Choroid plexus epithelial cell (primary cell): ENCODE measurements around the gene MCOLN2.

Source experiments
- DNase-seq: peaks from one replicate; pipeline ENCODE4 v3.0.0-alpha.2; 2010; ENCODE audit warnings: low read depth
- H3K4me3 ChIP-seq: 2 replicates; pipeline ENCODE4 v1.5.1; 2011; ENCODE audit warnings: low read depth, mild to moderate bottlenecking, control low read depth, low read length, moderate library complexity
- CTCF ChIP-seq: conservative IDR thresholded peaks from 2 replicates; pipeline ENCODE4 v1.5.1; 2011; ENCODE audit warnings: low read depth, mild to moderate bottlenecking, control low read depth, inconsistent platforms, low read length, moderate library complexity

MCOLN2 gene

GRCh38 chr1:84944767-84945486, 52.0 kb downstream of the MCOLN2 start:
- TF ChIP-seq CTCF: peak; percentile 67
- H3K4me3 ChIP-seq: peak overlapping the region; percentile 51
- DNase-seq: peak; percentile 97

DNA sequence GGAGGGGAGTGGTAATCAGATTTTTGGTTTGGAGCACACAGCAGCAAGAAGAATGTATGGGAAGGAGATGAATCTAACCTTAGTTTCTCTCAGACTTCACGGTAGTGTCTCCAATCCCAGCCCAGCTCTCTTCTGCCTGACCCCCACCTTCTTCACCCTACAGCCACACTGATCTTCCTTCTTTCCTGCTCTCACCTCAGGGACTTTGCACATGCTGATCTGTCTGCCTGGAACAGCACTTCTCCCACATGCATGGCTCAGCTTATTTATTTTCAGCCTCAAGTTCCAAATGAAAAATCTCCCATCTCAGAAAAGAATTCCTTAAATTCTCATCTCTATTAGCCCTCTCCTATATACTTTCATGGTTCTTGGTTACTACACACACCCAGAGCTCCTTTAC, 55.1 kb downstream of the MCOLN2 start:
- no peak overlapping the region for H3K4me3 ChIP-seq
- no peak for TF ChIP-seq CTCF
- DNase-seq: no peak

DNA sequence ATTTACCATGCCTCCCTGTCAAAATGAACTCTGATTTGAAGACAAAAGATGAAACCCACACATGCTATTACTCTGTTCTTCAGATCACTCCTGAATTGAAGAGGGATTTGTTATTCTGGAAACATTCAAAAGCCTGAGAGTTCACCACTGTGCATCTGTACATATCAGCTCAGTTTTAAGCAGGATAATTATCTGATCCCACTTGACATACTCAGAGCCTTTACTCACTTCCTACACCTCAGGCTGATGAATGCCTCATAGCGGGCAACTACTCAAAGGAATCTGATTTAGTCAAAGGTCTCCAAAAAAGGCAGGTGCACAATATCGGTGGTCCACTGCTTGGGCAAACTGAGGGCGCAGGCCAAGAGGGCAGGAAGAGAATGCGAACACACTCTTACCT, 56.4 kb downstream of the MCOLN2 start:
- H3K4me3 ChIP-seq: no peak overlapping the region
- TF ChIP-seq CTCF: no peak
- no peak for DNase-seq

- DNase-seq: no peak
- H3K4me3 ChIP-seq: no peak overlapping the region
- TF ChIP-seq CTCF: no peak
These were observed 57.2 kb downstream of the MCOLN2 start for GRCh38 chr1:84939761-84940160.

DNA sequence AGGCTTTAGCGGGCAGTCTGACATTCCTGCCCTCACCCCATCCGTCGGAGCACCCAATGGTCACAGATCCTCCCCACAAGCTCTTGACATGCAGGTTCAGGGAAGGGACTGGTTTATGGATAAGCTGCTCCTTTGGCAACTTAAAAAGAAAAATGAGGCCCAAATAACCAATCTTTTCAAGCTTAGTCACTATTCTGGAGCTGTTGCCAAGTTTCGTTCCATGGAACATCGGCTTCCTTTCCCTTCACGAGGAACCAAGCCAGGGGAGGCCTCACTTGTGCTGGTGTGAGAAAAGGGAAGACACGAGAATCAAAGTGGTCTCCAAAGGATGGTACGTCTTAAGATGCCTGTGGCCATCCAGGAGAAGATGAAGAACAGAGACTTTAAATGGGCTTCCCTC, 57.8 kb downstream of the MCOLN2 start:
- TF ChIP-seq CTCF: no peak
- peak; percentile 32 for DNase-seq
- no peak overlapping the region for H3K4me3 ChIP-seq

DNA sequence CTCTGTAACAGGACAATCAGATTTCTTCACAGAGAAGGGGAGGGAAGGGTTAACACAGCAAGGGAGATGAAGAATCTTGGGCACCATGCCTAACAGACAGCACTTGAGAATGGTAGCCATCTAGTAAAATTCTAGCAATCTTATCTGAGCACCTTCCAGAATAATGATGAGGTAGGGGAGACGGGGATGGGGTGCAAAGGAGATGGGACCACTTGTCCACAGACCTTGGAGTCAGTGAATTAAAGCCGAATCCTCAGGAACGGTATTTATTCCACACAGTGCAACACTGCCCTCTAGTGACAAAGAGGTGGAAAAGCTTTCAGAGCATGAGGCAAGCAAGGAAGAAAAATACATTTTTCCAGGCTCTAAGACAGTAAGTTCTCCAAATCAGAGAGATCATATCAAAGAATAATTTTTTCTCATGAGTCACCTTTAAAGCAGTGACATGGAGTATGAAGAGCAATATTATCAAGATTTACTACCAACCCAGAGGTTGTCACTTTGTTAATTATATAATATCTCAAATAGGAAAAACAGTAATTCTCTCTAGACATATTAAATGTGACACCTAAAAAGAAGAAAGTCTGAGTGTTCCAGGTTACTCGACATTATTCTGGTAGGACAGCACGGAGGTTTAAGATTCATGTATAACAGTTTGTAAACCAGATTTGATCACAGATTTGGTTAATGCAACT, 60.6 kb downstream of the MCOLN2 start:
- no peak overlapping the region for H3K4me3 ChIP-seq
- TF ChIP-seq CTCF: peak; percentile 89
- peak; percentile 84 for DNase-seq
